D721Med (cell line): ENCODE measurements around the gene CMTM7.

Experiments used
- DNase-seq: peaks from one replicate; pipeline ENCODE4 v3.0.0; 2011; ENCODE audit warnings: low spot score; ENCODE audit not compliant: insufficient read length
- FAIRE-seq: peaks from 2 replicates; lab custom pipeline; 2011; peaks lifted over from hg19 to GRCh38; lab: Jason Lieb, UNC
- CTCF ChIP-seq: IDR thresholded peaks from 2 replicates; pipeline ENCODE4 v1.5.1; 2012; ENCODE audit warnings: mild to moderate bottlenecking, control low read depth; ENCODE audit not compliant: insufficient read depth; ENCODE audit errors: missing control alignments

CMTM7 gene

GRCh38 chr3:32355751-32356291 lies 35.8 kb upstream of the CMTM7 start:
- TF ChIP-seq CTCF = no peak
- no peak for FAIRE-seq
- DNase-seq = no peak

DNA sequence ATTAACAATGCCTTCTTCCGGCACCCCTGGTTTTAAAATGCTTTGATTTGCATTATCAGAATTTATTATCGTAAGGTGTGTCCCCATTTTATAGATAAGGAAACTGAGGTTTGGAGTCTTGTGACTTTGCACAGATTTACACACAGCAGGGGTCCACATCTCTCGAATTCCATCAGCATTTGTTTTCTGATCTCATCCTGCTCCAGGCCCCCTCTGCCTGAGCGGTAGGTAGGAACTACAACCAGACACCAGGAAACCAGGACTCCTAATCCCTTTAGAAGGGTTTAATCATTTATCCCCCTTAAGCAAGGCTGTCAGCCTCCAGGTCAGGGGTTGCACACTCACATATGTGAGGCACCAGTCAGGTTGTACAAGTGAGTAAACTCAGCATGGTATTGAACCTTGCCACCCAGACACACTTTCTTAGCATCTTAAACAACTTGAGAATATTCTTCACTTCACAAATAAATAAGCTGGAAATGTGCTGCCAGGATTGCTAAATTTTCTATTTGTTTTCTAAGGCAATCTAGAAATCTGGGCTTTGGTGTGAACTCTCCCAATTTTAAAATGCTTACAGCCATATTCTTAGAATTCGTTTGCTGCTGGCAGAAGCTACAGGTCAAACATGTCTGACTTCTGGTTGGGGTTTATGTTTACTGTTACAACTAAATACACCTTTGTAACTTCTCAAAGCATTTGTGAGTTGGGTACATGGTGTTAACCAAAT lies 31.7 kb upstream of the CMTM7 start:
- DNase-seq (no peak), FAIRE-seq (no peak)

DNA sequence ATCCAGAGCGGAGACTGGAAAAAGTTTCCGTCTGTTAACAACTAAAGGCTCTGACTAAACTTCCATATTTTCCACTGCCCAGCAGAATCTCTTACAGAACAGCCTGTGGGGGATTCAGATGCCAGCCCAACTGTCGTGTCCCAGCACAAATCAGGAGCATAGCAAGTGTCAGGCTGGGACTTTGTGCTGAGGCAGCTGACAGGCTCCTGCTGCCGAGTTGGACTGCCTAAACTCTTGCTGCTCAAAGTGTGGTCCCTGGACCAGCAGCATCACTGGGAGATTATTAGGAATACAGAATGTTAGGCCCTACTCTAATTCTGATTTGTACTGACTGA lies 31.2 kb upstream of the CMTM7 start:
- TF ChIP-seq CTCF = no peak
- FAIRE-seq = no peak

More for the DNA sequence above, 31.7 kb upstream of the CMTM7 start:
- TF ChIP-seq CTCF = no peak

DNA sequence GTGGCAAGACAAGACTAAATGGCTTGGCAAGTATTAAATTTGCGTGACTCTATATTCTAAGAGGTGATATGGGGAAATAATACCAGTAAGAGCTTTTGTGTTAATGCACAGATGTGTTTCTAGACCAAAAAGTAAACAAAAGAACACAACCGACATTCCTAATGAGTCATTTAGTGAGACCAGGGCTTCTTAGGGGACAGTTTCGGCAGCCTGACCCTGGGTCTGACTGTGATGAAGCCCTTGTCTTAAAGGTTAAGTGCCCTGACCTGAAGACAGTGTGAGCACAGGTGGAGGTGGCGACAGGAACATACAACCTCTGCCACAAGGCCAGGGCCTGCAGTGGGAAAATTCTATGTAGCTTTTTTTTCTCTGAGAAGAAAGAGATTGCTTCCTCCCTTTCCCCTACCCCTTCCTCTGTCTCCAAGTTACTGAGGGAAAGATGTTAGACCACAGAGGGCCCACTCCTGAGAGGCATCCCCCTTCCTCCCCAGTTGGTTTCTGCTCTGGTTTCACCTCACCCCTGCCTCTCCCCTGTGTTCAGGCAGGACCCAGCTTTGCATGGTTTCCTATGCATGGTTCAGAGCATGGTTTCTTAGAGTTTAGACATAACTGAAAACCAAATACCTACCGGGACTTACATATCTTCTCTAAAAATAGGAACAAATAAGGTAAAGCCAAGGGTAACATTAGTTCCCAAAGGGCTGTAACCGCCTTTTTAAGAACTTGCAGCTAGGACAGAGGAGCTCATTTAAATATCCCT lies 24.8 kb upstream of the CMTM7 start:
- no peak for DNase-seq
- TF ChIP-seq CTCF = no peak
- FAIRE-seq = no peak

More for the DNA sequence above, 31.2 kb upstream of the CMTM7 start:
- DNase-seq = no peak

- DNase-seq (no peak), FAIRE-seq (no peak)
- no peak for TF ChIP-seq CTCF
Measured at GRCh38 chr3:32367442-32367841, 24.2 kb upstream of the CMTM7 start.

- TF ChIP-seq CTCF = no peak
- DNase-seq = no peak
- no peak for FAIRE-seq
Measured at GRCh38 chr3:32371461-32372212, 20.0 kb upstream of the CMTM7 start.
